ENCODE data around the gene BCR.

Gene BCR

DNA sequence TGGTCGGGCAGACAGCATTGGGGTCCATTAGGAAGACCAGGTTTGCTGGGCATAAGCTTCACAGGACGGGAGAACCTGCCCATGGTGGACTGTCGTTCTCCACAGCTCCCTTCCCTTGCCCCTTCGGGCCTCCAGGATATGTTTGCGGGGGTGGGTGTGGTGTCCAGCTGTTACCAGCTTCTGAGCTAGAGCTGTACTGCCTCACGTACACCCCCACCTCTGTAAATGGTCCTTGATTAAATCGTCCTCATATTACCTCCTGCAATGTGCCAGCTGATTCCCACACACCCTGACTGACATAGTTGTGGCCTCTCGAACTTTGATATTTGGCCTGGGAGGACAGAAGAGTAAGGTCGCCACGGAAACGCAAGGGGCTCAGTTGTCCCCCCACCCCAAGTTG lies 16.2 kb upstream of the BCR start:
- Histone ChIP-seq H3K27me3 (ENCODE audit: insufficient read depth, poor library complexity, severe bottlenecking) (no peaks in the 10 kb centered on the region), H3K4me1 (ENCODE audit: insufficient read depth, poor library complexity, severe bottlenecking) (no peaks in the 10 kb centered on the region), H3K27ac (ENCODE audit: poor library complexity, severe bottlenecking) (no peak overlapping the region), H3K36me3 (ENCODE audit: low read depth) (no peaks in the 10 kb centered on the region), H3K9me3 (ENCODE audit: severe bottlenecking) (peaks cover 10% of the 10 kb centered on the region), H3K4me3 (ENCODE audit: severe bottlenecking) (no peak overlapping the region)
- DNase-seq (ENCODE audit: low spot score) (no peak), ATAC-seq (ENCODE audit: low read depth) (no peak)
- no peak for TF ChIP-seq CTCF (IDR thresholded peaks at IDR 0.05; ENCODE audit: poor library complexity, severe bottlenecking)

GRCh38 chr22:23166042-23166831 lies 14.1 kb upstream of the BCR start:
- DNase-seq (ENCODE audit: low spot score) (no peak), ATAC-seq (ENCODE audit: low read depth) (no peak)
- TF ChIP-seq CTCF (IDR thresholded peaks at IDR 0.05; ENCODE audit: poor library complexity, severe bottlenecking), result no peak
- H3K9me3 ChIP-seq (ENCODE audit: severe bottlenecking), result peaks cover 6% of the 10 kb centered on the region
- no peaks in the 10 kb centered on the region for H3K27me3 ChIP-seq (ENCODE audit: insufficient read depth, poor library complexity, severe bottlenecking)
- H3K4me3 ChIP-seq (ENCODE audit: severe bottlenecking), result no peak overlapping the region
- no peaks in the 10 kb centered on the region for H3K36me3 ChIP-seq (ENCODE audit: low read depth)
- H3K4me1 ChIP-seq (ENCODE audit: insufficient read depth, poor library complexity, severe bottlenecking), result no peaks in the 10 kb centered on the region
- H3K27ac ChIP-seq (ENCODE audit: poor library complexity, severe bottlenecking), result no peak overlapping the region

DNA sequence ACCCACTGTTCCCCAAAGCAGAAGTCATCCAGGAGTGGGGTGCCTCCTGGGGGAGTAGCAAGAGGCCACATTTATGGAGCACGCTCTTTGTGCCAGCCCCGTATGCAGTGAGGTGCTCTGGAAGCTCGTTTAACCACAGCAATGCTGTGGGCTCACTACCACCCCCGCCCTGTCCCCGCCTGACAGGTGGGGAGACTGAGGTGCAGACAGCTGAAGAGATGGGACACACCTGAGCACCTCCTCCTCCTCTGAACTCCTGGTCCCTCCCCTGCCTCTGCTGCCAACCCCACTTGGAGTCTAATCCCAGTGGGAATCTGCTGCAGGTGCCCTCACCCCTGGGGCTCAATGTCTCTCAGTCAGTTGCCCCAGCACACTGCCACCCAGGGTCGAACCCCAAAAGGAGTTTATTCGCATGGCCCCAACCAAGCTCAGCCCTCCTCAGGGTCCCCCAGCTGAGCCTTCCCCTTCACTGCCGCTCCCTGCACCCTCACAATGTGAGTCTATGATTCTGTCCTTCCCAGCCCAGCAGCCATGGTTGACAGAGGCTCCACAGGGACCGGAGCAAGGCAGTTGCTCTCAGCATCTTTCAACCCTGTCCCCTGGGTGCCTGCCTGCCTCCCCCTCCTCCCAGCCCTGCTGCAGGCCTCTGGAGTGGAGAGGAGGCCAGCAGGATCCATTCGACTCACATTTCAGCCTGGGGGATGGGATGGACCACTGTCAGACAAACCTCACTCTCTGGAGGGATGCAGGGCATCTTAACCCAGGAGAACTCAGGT lies 13.3 kb upstream of the BCR start:
- Histone ChIP-seq H3K27ac (ENCODE audit: poor library complexity, severe bottlenecking) (no peak overlapping the region), H3K27me3 (ENCODE audit: insufficient read depth, poor library complexity, severe bottlenecking) (no peaks in the 10 kb centered on the region), H3K4me1 (ENCODE audit: insufficient read depth, poor library complexity, severe bottlenecking) (no peaks in the 10 kb centered on the region), H3K36me3 (ENCODE audit: low read depth) (no peaks in the 10 kb centered on the region), H3K4me3 (ENCODE audit: severe bottlenecking) (no peak overlapping the region), H3K9me3 (ENCODE audit: severe bottlenecking) (peaks cover 4% of the 10 kb centered on the region)
- TF ChIP-seq CTCF (IDR thresholded peaks at IDR 0.05; ENCODE audit: poor library complexity, severe bottlenecking), result no peak
- no peak for ATAC-seq (ENCODE audit: low read depth)
- no peak for DNase-seq (ENCODE audit: low spot score)

- DNase-seq (ENCODE audit: low spot score) (no peak), ATAC-seq (ENCODE audit: low read depth) (no peak)
- no peaks in the 10 kb centered on the region for H3K27me3 ChIP-seq (ENCODE audit: insufficient read depth, poor library complexity, severe bottlenecking)
- H3K4me1 ChIP-seq (ENCODE audit: insufficient read depth, poor library complexity, severe bottlenecking), result no peaks in the 10 kb centered on the region
- no peak overlapping the region for H3K4me3 ChIP-seq (ENCODE audit: severe bottlenecking)
- peaks cover 4% of the 10 kb centered on the region for H3K9me3 ChIP-seq (ENCODE audit: severe bottlenecking)
- H3K36me3 ChIP-seq (ENCODE audit: low read depth), result no peaks in the 10 kb centered on the region
- no peak for TF ChIP-seq CTCF (IDR thresholded peaks at IDR 0.05; ENCODE audit: poor library complexity, severe bottlenecking)
- H3K27ac ChIP-seq (ENCODE audit: poor library complexity, severe bottlenecking), result no peak overlapping the region
Observed at GRCh38 chr22:23168391-23169042, 11.8 kb upstream of the BCR start.
